Body of pancreas (tissue), 4 donors: ENCODE measurements around the gene GRID1.

Experiments used
- POLR2A ChIP-seq, 3 donors: fragments of 450-650 bp; IDR thresholded peaks; one replicate each; pipeline ENCODE4 v1.6.1; 2016; ENCODE audit warnings: antibody characterized with exemption in 3 of 3, mild to moderate bottlenecking in 2 of 3
- TF ChIP-seq, protein P1 (sequence below), 7 experiments: fragments of 450-650 bp in 4 of 7; fragments of 200-600 bp in 3 of 7; sonication (generic) in 3 of 7; IDR thresholded peaks; one replicate each; pipeline ENCODE4 v1.5.1; 2016 to 2019; ENCODE audit warnings: antibody characterized with exemption in 7 of 7

DNA sequence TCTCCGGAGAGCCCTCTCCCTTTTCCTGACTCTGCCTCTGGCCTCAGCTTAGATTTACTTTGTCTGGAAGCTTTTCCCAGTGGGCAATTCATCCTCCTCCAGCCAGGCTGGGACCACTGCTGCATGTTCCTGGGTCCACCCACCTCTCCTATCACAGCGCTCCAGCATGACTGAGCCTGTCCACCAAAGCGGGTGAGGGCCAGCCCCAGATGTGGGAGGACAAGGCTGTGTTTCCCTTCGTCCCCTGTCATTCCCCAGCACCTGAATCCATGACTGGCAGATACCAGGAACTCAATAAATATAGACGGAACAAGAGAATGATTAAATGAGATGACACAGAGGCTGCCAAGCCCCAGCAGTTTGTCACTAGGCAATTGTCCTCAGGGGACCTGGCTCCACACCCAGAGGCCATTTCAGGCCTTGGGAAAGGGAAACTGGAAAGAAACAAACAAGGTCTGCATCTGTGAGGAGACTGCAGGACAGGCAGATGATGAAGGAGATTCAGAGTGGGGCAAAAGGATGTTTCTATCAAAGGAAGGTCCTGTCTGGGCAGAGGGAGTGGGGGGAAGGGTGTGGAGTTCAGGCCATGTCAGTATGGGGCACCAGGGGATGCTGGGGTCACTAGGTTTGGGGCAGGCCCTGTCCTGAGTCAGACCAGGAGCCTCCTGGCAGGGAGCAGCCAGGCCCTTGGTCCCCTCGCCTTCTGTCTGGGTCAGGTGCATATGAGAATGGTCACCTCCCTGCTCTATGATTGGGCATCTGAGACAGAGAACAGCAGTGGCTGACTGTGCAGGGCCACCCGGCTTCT is 576.4 kb downstream of the GRID1 start:
- TF ChIP-seq, protein P1, sequence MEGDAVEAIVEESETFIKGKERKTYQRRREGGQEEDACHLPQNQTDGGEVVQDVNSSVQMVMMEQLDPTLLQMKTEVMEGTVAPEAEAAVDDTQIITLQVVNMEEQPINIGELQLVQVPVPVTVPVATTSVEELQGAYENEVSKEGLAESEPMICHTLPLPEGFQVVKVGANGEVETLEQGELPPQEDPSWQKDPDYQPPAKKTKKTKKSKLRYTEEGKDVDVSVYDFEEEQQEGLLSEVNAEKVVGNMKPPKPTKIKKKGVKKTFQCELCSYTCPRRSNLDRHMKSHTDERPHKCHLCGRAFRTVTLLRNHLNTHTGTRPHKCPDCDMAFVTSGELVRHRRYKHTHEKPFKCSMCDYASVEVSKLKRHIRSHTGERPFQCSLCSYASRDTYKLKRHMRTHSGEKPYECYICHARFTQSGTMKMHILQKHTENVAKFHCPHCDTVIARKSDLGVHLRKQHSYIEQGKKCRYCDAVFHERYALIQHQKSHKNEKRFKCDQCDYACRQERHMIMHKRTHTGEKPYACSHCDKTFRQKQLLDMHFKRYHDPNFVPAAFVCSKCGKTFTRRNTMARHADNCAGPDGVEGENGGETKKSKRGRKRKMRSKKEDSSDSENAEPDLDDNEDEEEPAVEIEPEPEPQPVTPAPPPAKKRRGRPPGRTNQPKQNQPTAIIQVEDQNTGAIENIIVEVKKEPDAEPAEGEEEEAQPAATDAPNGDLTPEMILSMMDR (IDR thresholded peaks at IDR 0.05) = no peak
- TF ChIP-seq POLR2A (IDR thresholded peaks at IDR 0.05) = no peak
